Pancreas (tissue), 10 donors: ENCODE data around the gene FRMD4A. TPM values are rescaled to one million over a fixed set of nuclear protein-coding genes. Genes with fewer than 3 reads are reported as not detected.

Experiments used
- ATAC-seq, 4 donors: fragments of 200-7000 bp; cut with Tn5 transposase; one replicate each; pipeline versions ENCODE4 v1.8.0 to v1.9.1; 2020; ENCODE audit warnings: mild to moderate bottlenecking in 4 of 4, moderate library complexity in 4 of 4
- DNase-seq, 6 donors: peaks; one replicate each; pipeline ENCODE4 v3.0.0-alpha.2; 2020
- FAIRE-seq: peaks from 2 replicates; lab custom pipeline; 2012; peaks lifted over from hg19 to GRCh38; lab: Jason Lieb, UNC
- H3K27ac ChIP-seq, 4 donors: fragments of 200-600 bp; sonication (generic); 1 replicate in 3 of 4; 2 replicates in 1 of 4; pipeline versions ENCODE4 v1.5.0 to v1.8.0; 2020
- H3K27me3 ChIP-seq, 4 donors: fragments of 200-600 bp; one replicate each; pipeline ENCODE4 v1.8.0; 2021
- H3K36me3 ChIP-seq, 3 donors: fragments of 200-600 bp; sonication (generic) in 1 of 3; one replicate each; pipeline versions ENCODE4 v1.5.0 to v1.8.0; 2020 to 2021
- H3K4me1 ChIP-seq, 3 donors: fragments of 200-600 bp; one replicate each; pipeline ENCODE4 v1.8.0; 2021
- H3K4me3 ChIP-seq, 4 donors: fragments of 200-600 bp; sonication (generic) in 2 of 4; one replicate each; pipeline versions ENCODE4 v1.5.0 to v1.8.0; 2020 to 2021
- H3K9me3 ChIP-seq, 4 donors: fragments of 200-600 bp; one replicate each; pipeline ENCODE4 v1.8.0; 2021
- CTCF ChIP-seq, 4 donors: fragments of 200-600 bp; sonication (generic) in 3 of 4; IDR thresholded peaks; one replicate each; pipeline versions ENCODE4 v1.5.0 to v1.8.0; 2021; ENCODE audit warnings: antibody characterized with exemption in 4 of 4
- WGBS, 2 donors: extraction: QIAGEN DNeasy Blood & Tissue Kit; methylation state at CpG; one replicate each; pipeline ENCODE4 v1.1.7; 2013; 5-methylcytosine and 5-hydroxymethylcytosine counted together
- intact Hi-C, 3 donors: fragments of 100-400 bp; cut with DNase I; formaldehyde crosslinking; loops; one replicate each; pipeline versions ENCODE4 v1.11.1 to v1.14.2; 2022
- polyA plus RNA-seq, 2 donors: library from polyadenylated mRNA; stranded (reverse); fragments of 200-250 nt; gene quantifications; one replicate each; pipeline ENCODE4 v1.2.3, GENCODE V29; 2013
- total RNA-seq, 6 donors: library from RNA; stranded (reverse); fragmentation: NEBNext Ultra II Directional in 4 of 6; extraction: Animal tissue kit (Norgen Biotek cat#: 25700) in 4 of 6; gene quantifications; one replicate each; pipeline versions ENCODE4 v1.2.1 to v1.2.4, GENCODE V29; 2021 to 2023
- donor health status: healthy with polysubstance abuse.
- donor health status: DM: no; HTN: no; CAD: no; lungs with moderate emphysema.
- donor health status: DM: no; HTN: no; CAD: no.
- donor health status: control.
- donor health status: control.
- donor health status: Bipolar disorder and iron deficiency.
- donor health status: DM: yes; HTN: yes; CAD: no.
- donor health status: DM: no; HTN: no; CAD: no.
- donor health status: DM: no; HTN: no; CAD: no.
- donor health status: DM: yes; HTN: yes; CAD: no.

Gene FRMD4A
- total and polyA plus RNA-seq, 8 donors, result 13.5 to 27.5 (median 18.7) TPM

- FAIRE-seq (no peak), ATAC-seq (no peak), DNase-seq (no peak)
- Histone ChIP-seq H3K4me1 (no peaks in the 10 kb centered on the region), H3K36me3 (no peaks in the 10 kb centered on the region), H3K4me3 (no peak overlapping the region), H3K27ac (no peak overlapping the region), H3K27me3 (no peaks in the 10 kb centered on the region), H3K9me3 (no peaks in the 10 kb centered on the region)
- WGBS, 2 donors, result 84 to 85% methylated on average over 3 of the region's 3 CpGs
- TF ChIP-seq CTCF (IDR thresholded peaks at IDR 0.05), result no peak
- intact Hi-C loops, result no loop called here
These were observed 594.2 kb downstream of the FRMD4A start for GRCh38 chr10:13736506-13736905.

- ATAC-seq, result no peak
- Histone ChIP-seq H3K9me3 (no peaks in the 10 kb centered on the region), H3K27ac (no peak overlapping the region), H3K4me3 (no peak overlapping the region), H3K4me1 (no peaks in the 10 kb centered on the region), H3K27me3 (no peaks in the 10 kb centered on the region), H3K36me3 (no peaks in the 10 kb centered on the region)
- 96% methylated on average over 8 of the region's 8 CpGs for WGBS, 2 donors
- TF ChIP-seq CTCF (IDR thresholded peaks at IDR 0.05), result no peak
- FAIRE-seq, result no peak
- intact Hi-C loops, result no loop called here
- no peak for DNase-seq
These were observed 596.6 kb downstream of the FRMD4A start for GRCh38 chr10:13734151-13734550.

- H3K27me3 ChIP-seq, result no peaks in the 10 kb centered on the region
- no peak for DNase-seq
- FAIRE-seq, result no peak
- no peak for ATAC-seq
- 90 to 95% methylated on average over 7 of the region's 7 CpGs for WGBS, 2 donors
- no peak for TF ChIP-seq CTCF (IDR thresholded peaks at IDR 0.05)
- H3K4me1 ChIP-seq, result no peaks in the 10 kb centered on the region
- intact Hi-C loops, result no loop called here
- no peak overlapping the region for H3K27ac ChIP-seq
- H3K4me3 ChIP-seq, result no peak overlapping the region
- H3K9me3 ChIP-seq, result no peaks in the 10 kb centered on the region
- H3K36me3 ChIP-seq, result no peaks in the 10 kb centered on the region
These were observed 597.7 kb downstream of the FRMD4A start for GRCh38 chr10:13733071-13733470.

GRCh38 chr10:13732465-13732881 lies 598.3 kb downstream of the FRMD4A start:
- TF ChIP-seq CTCF (IDR thresholded peaks at IDR 0.05), result no peak
- ATAC-seq, result no peak
- Histone ChIP-seq H3K36me3 (no peaks in the 10 kb centered on the region), H3K4me3 (no peak overlapping the region), H3K4me1 (no peaks in the 10 kb centered on the region), H3K27ac (no peak overlapping the region), H3K27me3 (no peaks in the 10 kb centered on the region), H3K9me3 (no peaks in the 10 kb centered on the region)
- intact Hi-C loops, result no loop called here
- WGBS, 2 donors, result 69 to 80% methylated on average over 5 to 6 of the region's 6 CpGs
- no peak for FAIRE-seq
- no peak for DNase-seq

GRCh38 chr10:13731799-13732198 lies 598.9 kb downstream of the FRMD4A start:
- Histone ChIP-seq H3K27ac (no peak overlapping the region), H3K4me3 (no peak overlapping the region), H3K9me3 (no peaks in the 10 kb centered on the region), H3K4me1 (no peaks in the 10 kb centered on the region), H3K36me3 (no peaks in the 10 kb centered on the region), H3K27me3 (no peaks in the 10 kb centered on the region)
- WGBS, 2 donors, result 80% methylated on average over 8 of the region's 8 CpGs
- intact Hi-C loops, result no loop called here
- no peak for FAIRE-seq
- no peak for DNase-seq
- ATAC-seq, result no peak
- no peak for TF ChIP-seq CTCF (IDR thresholded peaks at IDR 0.05)
